H9 (cell line): Measurements from ENCODE around the gene GOLGA8T. TPM values are rescaled to one million over a fixed set of nuclear protein-coding genes. Genes with fewer than 3 reads are reported as not detected.
"Not testable (repeated sequence)": the region's sequence is repeated elsewhere in the genome, so short reads cannot be mapped to it uniquely, and the experiment has no call there.

ENCODE experiments used
- DNase-seq: peaks from one replicate; pipeline ENCODE4 v3.0.0-alpha.2; 2017
- H2AFZ ChIP-seq: one replicate; pipeline ENCODE4 v1.6.1; 2013; ENCODE audit warnings: mild to moderate bottlenecking, low read length, control low read depth, moderate library complexity
- H2AK5ac ChIP-seq: 2 replicates; pipeline ENCODE4 v1.6.1; 2013; ENCODE audit warnings: low read length, control low read depth, mixed read lengths; ENCODE audit not compliant: insufficient read length
- H2BK120ac ChIP-seq: one replicate; pipeline ENCODE4 v1.6.1; 2013; ENCODE audit warnings: low read depth, mild to moderate bottlenecking, low read length, control low read depth, inconsistent platforms; ENCODE audit not compliant: poor library complexity, severe bottlenecking
- H2BK12ac ChIP-seq: 2 replicates; pipeline ENCODE4 v1.6.1; 2013; ENCODE audit warnings: low read length, control low read depth, mixed read lengths, low read depth; ENCODE audit not compliant: insufficient read length
- H2BK15ac ChIP-seq: 2 replicates; pipeline ENCODE4 v1.6.1; 2013; ENCODE audit warnings: low read depth, low read length, control low read depth
- H2BK20ac ChIP-seq: one replicate; pipeline ENCODE4 v1.6.1; 2013; ENCODE audit warnings: low read depth, mild to moderate bottlenecking, low read length, control low read depth, inconsistent platforms; ENCODE audit not compliant: poor library complexity, severe bottlenecking
- H2BK5ac ChIP-seq: 2 replicates; pipeline ENCODE4 v1.6.1; 2013; ENCODE audit warnings: low read length, control low read depth, mixed read lengths; ENCODE audit not compliant: insufficient read length
- H3K14ac ChIP-seq: 2 replicates; pipeline ENCODE4 v1.6.1; 2013; ENCODE audit warnings: low read length, control low read depth; ENCODE audit not compliant: insufficient read depth
- H3K18ac ChIP-seq: 2 replicates; pipeline ENCODE4 v1.6.1; 2013; ENCODE audit warnings: low read depth, mild to moderate bottlenecking, mixed read lengths, low read length, control low read depth; ENCODE audit not compliant: insufficient read length
- H3K23ac ChIP-seq: 2 replicates; pipeline ENCODE4 v1.6.1; 2013; ENCODE audit warnings: low read length, control low read depth, mixed read lengths, low read depth; ENCODE audit not compliant: insufficient read length
- H3K23me2 ChIP-seq: 2 replicates; pipeline ENCODE4 v1.6.1; 2013; ENCODE audit warnings: low read depth, mild to moderate bottlenecking, mixed read lengths, low read length, control low read depth; ENCODE audit not compliant: insufficient read length, poor library complexity, severe bottlenecking
- H3K27ac ChIP-seq: 2 replicates; pipeline ENCODE4 v1.5.1; 2013; ENCODE audit warnings: low read length, control low read depth, mixed read lengths, low read depth; ENCODE audit not compliant: insufficient read length
- H3K27me3 ChIP-seq: 2 replicates; pipeline ENCODE4 v1.6.1; 2013; ENCODE audit warnings: low read length, control low read depth, inconsistent platforms; ENCODE audit not compliant: insufficient read depth
- H3K4ac ChIP-seq: 2 replicates; pipeline ENCODE4 v1.6.1; 2013; ENCODE audit warnings: low read depth, mild to moderate bottlenecking, control low read depth, inconsistent platforms, low read length, moderate library complexity
- H3K4me1 ChIP-seq: 2 replicates; pipeline ENCODE4 v1.6.1; 2013; ENCODE audit warnings: low read length, control low read depth, inconsistent platforms; ENCODE audit not compliant: insufficient read depth
- H3K4me2 ChIP-seq: 2 replicates; pipeline ENCODE4 v1.6.1; 2013; ENCODE audit warnings: low read length, control low read depth, mixed read lengths; ENCODE audit not compliant: insufficient read length, insufficient read depth
- H3K56ac ChIP-seq: 2 replicates; pipeline ENCODE4 v1.6.1; 2013; ENCODE audit warnings: low read depth, mild to moderate bottlenecking, mixed read lengths, low read length, control low read depth; ENCODE audit not compliant: insufficient read length
- H3K79me1 ChIP-seq: 2 replicates; pipeline ENCODE4 v1.6.1; 2013; ENCODE audit warnings: low read depth, mild to moderate bottlenecking, moderate library complexity, low read length, control low read depth, inconsistent platforms; ENCODE audit not compliant: insufficient read depth, poor library complexity, severe bottlenecking
- H3K79me2 ChIP-seq: 2 replicates; pipeline ENCODE4 v1.6.1; 2013; ENCODE audit warnings: low read length, control low read depth, inconsistent platforms; ENCODE audit not compliant: insufficient read depth
- H3K9ac ChIP-seq: 2 replicates; pipeline ENCODE4 v1.6.1; 2013; ENCODE audit warnings: low read length, control low read depth, mixed read lengths; ENCODE audit not compliant: insufficient read length; ENCODE audit errors: extremely low read depth
- H3K9me3 ChIP-seq: one replicate; pipeline ENCODE4 v1.6.1; 2013; ENCODE audit warnings: low read depth, low read length, inconsistent platforms; ENCODE audit not compliant: control insufficient read depth
- H3T11ph ChIP-seq: one replicate; pipeline ENCODE4 v1.6.1; 2013; ENCODE audit warnings: mild to moderate bottlenecking, low read length, control low read depth, inconsistent platforms
- H4K20me1 ChIP-seq: one replicate; pipeline ENCODE4 v1.6.1; 2013; ENCODE audit not compliant: control insufficient read depth, insufficient read length, insufficient read depth
- H4K5ac ChIP-seq: 2 replicates; pipeline ENCODE4 v1.6.1; 2013; ENCODE audit warnings: low read depth, mild to moderate bottlenecking, mixed read lengths, low read length, control low read depth; ENCODE audit not compliant: insufficient read length
- H4K8ac ChIP-seq: replicated peaks from 2 replicates; pipeline ENCODE4 v1.6.1; 2013; ENCODE audit warnings: low read length, control low read depth, mixed read lengths, low read depth; ENCODE audit not compliant: insufficient read length
- H4K91ac ChIP-seq: 2 replicates; pipeline ENCODE4 v1.6.1; 2013; ENCODE audit warnings: low read depth, mild to moderate bottlenecking, moderate library complexity, mixed read lengths, low read length, control low read depth; ENCODE audit not compliant: insufficient read length
- H3K27ac Mint-ChIP-seq, 3 experiments: 2 replicates in 2 of 3; 3 replicates in 1 of 3; pipeline ENCODE4 v1.8.0; 2020 to 2021; ENCODE audit warnings: mixed read lengths in 3 of 3, mild to moderate bottlenecking in 1 of 3, moderate library complexity in 1 of 3
- H3K27me3 Mint-ChIP-seq: 2 replicates; pipeline ENCODE4 v1.8.0; 2021; ENCODE audit warnings: low read depth, mild to moderate bottlenecking, moderate library complexity, mixed read lengths
- H3K36me3 Mint-ChIP-seq, 3 experiments: 2 replicates in 2 of 3; 3 replicates in 1 of 3; pipeline ENCODE4 v1.8.0; 2020 to 2021; ENCODE audit warnings: low read depth in 3 of 3, mixed read lengths in 3 of 3; ENCODE audit not compliant: insufficient read depth in 1 of 3
- H3K4me1 Mint-ChIP-seq, 2 experiments: 2 replicates each; pipeline ENCODE4 v1.8.0; 2020; ENCODE audit warnings: mixed read lengths in 2 of 2
- H3K4me3 Mint-ChIP-seq, 2 experiments: 2 replicates in 1 of 2; 3 replicates in 1 of 2; pipeline ENCODE4 v1.8.0; 2020 to 2021; ENCODE audit warnings: mild to moderate bottlenecking in 2 of 2, mixed read lengths in 2 of 2, moderate library complexity in 1 of 2
- H3K9me3 Mint-ChIP-seq, 2 experiments: 2 replicates in 1 of 2; 3 replicates in 1 of 2; pipeline ENCODE4 v1.8.0; 2020; ENCODE audit warnings: mild to moderate bottlenecking in 2 of 2, mixed read lengths in 2 of 2, moderate library complexity in 1 of 2
- WGBS: extraction: QIAGEN DNeasy Blood & Tissue Kit; methylation state at CpG from one replicate; pipeline ENCODE4 v1.1.7; 2013; ENCODE audit warnings: missing lambda C conversion rate, low lambda C conversion rate, mixed read lengths; ENCODE audit not compliant: insufficient read length; ENCODE audit errors: extremely low coverage; 5-methylcytosine and 5-hydroxymethylcytosine counted together
- total RNA-seq: library from RNA; stranded (reverse); gene quantifications from 2 replicates; pipeline ENCODE4 v1.2.1, GENCODE V29; 2021

The GOLGA8T gene
- total RNA-seq, 1 experiment from 2014 or later = not detected

DNA sequence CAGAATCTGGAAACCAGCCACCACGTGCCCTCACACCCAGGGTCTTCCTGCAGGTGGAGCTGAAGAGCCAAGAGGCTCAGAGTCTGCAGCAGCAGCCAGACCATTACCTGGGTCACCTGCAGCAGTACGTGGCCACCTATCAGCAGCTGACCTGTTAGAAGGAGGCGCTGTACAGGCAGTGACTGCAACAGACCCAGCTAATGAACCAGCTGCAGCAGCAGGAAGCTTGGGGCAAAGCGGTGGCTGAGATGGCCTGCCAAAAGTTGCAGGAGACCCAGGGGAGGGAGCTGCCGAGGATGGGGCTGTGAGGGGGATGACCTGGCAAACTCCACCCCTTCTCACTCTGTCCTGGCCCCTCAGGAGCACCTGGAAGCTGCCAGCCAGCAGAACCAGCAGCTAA, 8.4 kb downstream of the GOLGA8T start:
- H3K36me3 Mint-ChIP-seq, H4K8ac ChIP-seq, H2AK5ac ChIP-seq, H3K27me3 Mint-ChIP-seq, H2BK20ac ChIP-seq, H4K20me1 ChIP-seq, H4K91ac ChIP-seq, H3K27me3 ChIP-seq, H3K9ac ChIP-seq, H3K4ac ChIP-seq, H3K4me3 Mint-ChIP-seq, H3K23me2 ChIP-seq, H3K4me1 ChIP-seq, H3K56ac ChIP-seq, H3K9me3 ChIP-seq, H3K18ac ChIP-seq, H3K9me3 Mint-ChIP-seq, H2BK5ac ChIP-seq, H3K4me2 ChIP-seq, H2BK120ac ChIP-seq, H3K14ac ChIP-seq, H3K27ac ChIP-seq, DNase-seq, H3K4me1 Mint-ChIP-seq, H2AFZ ChIP-seq, H3K79me2 ChIP-seq, H2BK15ac ChIP-seq, H2BK12ac ChIP-seq, H3K27ac Mint-ChIP-seq, H3K79me1 ChIP-seq, H3T11ph ChIP-seq, H3K23ac ChIP-seq, H4K5ac ChIP-seq: not testable (repeated sequence)
- no CpG with 5 or more reads among the region's 5 CpGs for WGBS

DNA sequence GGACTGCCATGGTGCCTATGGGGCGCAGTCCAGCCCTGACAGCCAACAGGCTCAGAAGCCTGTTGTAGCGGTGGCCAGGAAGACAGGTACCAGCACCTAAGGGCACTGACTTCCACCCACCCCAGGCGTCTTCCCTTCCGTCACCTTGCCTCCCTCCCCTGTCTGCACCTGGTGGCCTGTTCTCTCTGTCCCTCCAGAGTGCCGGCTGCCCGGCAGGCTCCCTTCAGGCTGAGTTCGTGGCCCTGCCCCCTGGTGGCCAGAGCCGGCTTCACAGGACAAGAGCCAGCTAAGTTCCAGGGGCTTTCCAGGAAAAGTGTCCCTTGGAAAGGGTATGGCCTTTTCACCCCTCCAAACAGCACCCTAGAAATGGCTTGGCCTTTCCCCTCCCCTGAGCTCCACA, 15.0 kb downstream of the GOLGA8T start:
- not testable (repeated sequence) for H3K56ac ChIP-seq

More for the DNA sequence above, 15.0 kb downstream of the GOLGA8T start:
- not testable (repeated sequence) for H3K4me1 Mint-ChIP-seq, H3K79me1 ChIP-seq, H2BK12ac ChIP-seq, H2BK20ac ChIP-seq, DNase-seq, H2AK5ac ChIP-seq, H3K4me2 ChIP-seq, H3K18ac ChIP-seq, H3K9me3 ChIP-seq, H3K14ac ChIP-seq, H3K79me2 ChIP-seq, H3K4ac ChIP-seq, H3K27me3 ChIP-seq, H3K4me1 ChIP-seq, H3K36me3 Mint-ChIP-seq, H3K27ac ChIP-seq, H2BK5ac ChIP-seq, H2AFZ ChIP-seq, H4K5ac ChIP-seq, H2BK15ac ChIP-seq, H3K27me3 Mint-ChIP-seq, H2BK120ac ChIP-seq, H3T11ph ChIP-seq, H3K9me3 Mint-ChIP-seq, H3K23me2 ChIP-seq, H4K8ac ChIP-seq, H3K23ac ChIP-seq, H3K9ac ChIP-seq, H4K20me1 ChIP-seq, H3K4me3 Mint-ChIP-seq, H4K91ac ChIP-seq, H3K27ac Mint-ChIP-seq
- no CpG with 5 or more reads among the region's 8 CpGs for WGBS
